ENCODE results near the gene MUC6. TPM values are rescaled to one million over a fixed set of nuclear protein-coding genes. Genes with fewer than 3 reads are reported as not detected.

The MUC6 gene
- total and polyA plus RNA-seq, 2 of the 8 experiments (the other 6 are each of a cell fraction or from before 2014, with no cell fraction given) = not detected

DNA sequence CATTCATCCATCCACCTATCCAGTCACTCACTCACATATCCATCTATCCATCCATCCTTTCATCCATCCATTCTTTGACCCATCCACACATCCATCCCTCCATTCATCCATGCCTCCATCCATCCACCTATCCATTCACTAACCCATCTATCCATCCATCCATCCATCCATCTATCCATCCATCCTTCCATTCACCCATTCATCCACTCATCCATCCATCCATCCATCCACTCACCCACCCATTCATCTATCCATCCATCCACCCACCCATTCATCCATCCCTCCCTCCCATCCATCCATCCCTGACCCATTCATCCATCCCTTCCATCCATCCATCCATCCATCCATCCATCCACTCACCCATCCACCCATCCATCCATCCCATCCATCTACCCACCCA is 33.2 kb upstream of the MUC6 start:
- no peak overlapping the region for H2AFZ ChIP-seq (ENCODE audit: low read length)
- no peak overlapping the region for H2BK120ac ChIP-seq (replicated peaks; ENCODE audit: low read depth, low read length)
- H2BK20ac ChIP-seq (ENCODE audit: low read length) = no peak overlapping the region
- H3K4me3 ChIP-seq (ENCODE audit: extremely low read depth in 1 of 4, insufficient read depth in 2 of 4, low read depth in 3 of 4, low read length in 4 of 4) = no peak overlapping the region
- peaks cover 0 to 2% of the 10 kb centered on the region in 2 experiments for H4K20me1 ChIP-seq (replicated peaks in 1 of 2; ENCODE audit: control insufficient read depth in 1 of 2, insufficient read depth in 2 of 2, low read length in 2 of 2)
- no peak overlapping the region for H4K5ac ChIP-seq (ENCODE audit: insufficient read length, low read depth, low read length)
- H3K9ac ChIP-seq (replicated peaks in 1 of 4; ENCODE audit: extremely low read depth in 1 of 4, low read depth in 3 of 4, low read length in 3 of 4) = no peak overlapping the region
- 0 out of 2 replicates have a peak overlapping the region, but pooled peaks have one; percentile 53 for H2AK5ac ChIP-seq (ENCODE audit: low read depth, low read length)
- ChIA-PET CTCF (ENCODE audit: partially characterized antibody) (no interaction called here), POLR2A (ENCODE audit: partially characterized antibody) (no interaction called here)
- no peak overlapping the region for H3K56ac ChIP-seq (replicated peaks; ENCODE audit: insufficient read length, low read depth, low read length)
- H3K18ac ChIP-seq (ENCODE audit: extremely low read depth, low read length) = no peak overlapping the region
- no peaks in the 10 kb centered on the region for H3K36me3 ChIP-seq (ENCODE audit: control insufficient read depth in 2 of 4, insufficient read depth in 4 of 4, low read length in 3 of 4)
- DNase-seq (ENCODE audit: low read depth in 1 of 2, low spot score in 2 of 2) (no peak), FAIRE-seq (no peak)
- H4K8ac ChIP-seq (ENCODE audit: extremely low read depth, insufficient read depth, low read length) = no peak overlapping the region
- peaks cover 6% of the 10 kb centered on the region; the same call in 1 of the 2 replicates for H3K23me2 ChIP-seq (ENCODE audit: low read depth, low read length)
- H3K4me2 ChIP-seq (ENCODE audit: insufficient read depth in 1 of 2, low read depth in 2 of 2, low read length in 2 of 2) = no peak overlapping the region
- no peaks in the 10 kb centered on the region for H3K79me1 ChIP-seq (ENCODE audit: low read depth, low read length)
- H4K91ac ChIP-seq (replicated peaks; ENCODE audit: insufficient read length, low read length) = no peak overlapping the region
- H3K27me3 ChIP-seq (replicated peaks in 1 of 4; ENCODE audit: control insufficient read depth in 3 of 4, extremely low read depth in 1 of 4, insufficient read depth in 3 of 4, low read length in 3 of 4) = peaks cover 0 to 2% (median 0%) of the 10 kb centered on the region in 4 experiments; a peak in 1 of 7 replicates
- H2BK5ac ChIP-seq (ENCODE audit: low read depth, low read length) = no peak overlapping the region
- no peak overlapping the region for H3K23ac ChIP-seq (ENCODE audit: insufficient read length)
- H3K27ac ChIP-seq (ENCODE audit: low read depth, low read length) = no peak overlapping the region
- H3K79me2 ChIP-seq (ENCODE audit: control insufficient read depth in 1 of 2, insufficient read depth in 2 of 2, low read length in 2 of 2) = no peaks in the 10 kb centered on the region
- no peak overlapping the region for H2BK12ac ChIP-seq (ENCODE audit: low read depth, low read length)
- H2BK15ac ChIP-seq (ENCODE audit: low read length) = no peak overlapping the region
- H3K4me1 ChIP-seq (replicated peaks in 1 of 4; ENCODE audit: control insufficient read depth in 3 of 4, insufficient read depth in 4 of 4, low read length in 3 of 4) = peaks cover 0 to 3% (median 0%) of the 10 kb centered on the region in 4 experiments; a peak in 2 of 7 replicates
- H3K4ac ChIP-seq (replicated peaks; ENCODE audit: insufficient read length, low read depth, low read length) = no peak overlapping the region
- no peaks in the 10 kb centered on the region for H3K9me3 ChIP-seq (ENCODE audit: insufficient read depth in 2 of 2, low read depth in 1 of 2, low read length in 1 of 2)
- H3K14ac ChIP-seq (ENCODE audit: insufficient read length) = no peak overlapping the region
- TF ChIP-seq POLR2A (IDR thresholded peaks at IDR 0.05; ENCODE audit: control extremely low read depth in 1 of 2, low read depth in 2 of 2, low read length in 2 of 2) (no peak), GTF2F1 (IDR thresholded peaks at IDR 0.05; ENCODE audit: borderline replicate concordance, low read depth, low read length) (no peak), USF2 (IDR thresholded peaks at IDR 0.05; ENCODE audit: low read length) (no peak), SIN3A (conservative IDR thresholded peaks at IDR 0.05 in 1 of 2, IDR thresholded peaks at IDR 0.05 in 1 of 2; ENCODE audit: low read depth in 1 of 2, low read length in 2 of 2) (no peak), BACH1 (IDR thresholded peaks at IDR 0.05; ENCODE audit: low read length) (no peak), CHD1 (IDR thresholded peaks at IDR 0.05; ENCODE audit: low read depth, low read length) (no peak), RBBP5 (IDR thresholded peaks at IDR 0.05; ENCODE audit: borderline replicate concordance, low read depth, low read length) (no peak), POLR2AphosphoS5 (IDR thresholded peaks at IDR 0.05; ENCODE audit: low read depth, low read length) (no peak), FOSL1 (IDR thresholded peaks at IDR 0.05; ENCODE audit: insufficient read depth, low read depth, low read length) (no peak), GABPA (IDR thresholded peaks at IDR 0.05; ENCODE audit: borderline replicate concordance, insufficient read depth, low read length) (no peak), KDM5A (IDR thresholded peaks at IDR 0.05; ENCODE audit: low read length) (no peak)
- TF ChIP-seq, protein P1, sequence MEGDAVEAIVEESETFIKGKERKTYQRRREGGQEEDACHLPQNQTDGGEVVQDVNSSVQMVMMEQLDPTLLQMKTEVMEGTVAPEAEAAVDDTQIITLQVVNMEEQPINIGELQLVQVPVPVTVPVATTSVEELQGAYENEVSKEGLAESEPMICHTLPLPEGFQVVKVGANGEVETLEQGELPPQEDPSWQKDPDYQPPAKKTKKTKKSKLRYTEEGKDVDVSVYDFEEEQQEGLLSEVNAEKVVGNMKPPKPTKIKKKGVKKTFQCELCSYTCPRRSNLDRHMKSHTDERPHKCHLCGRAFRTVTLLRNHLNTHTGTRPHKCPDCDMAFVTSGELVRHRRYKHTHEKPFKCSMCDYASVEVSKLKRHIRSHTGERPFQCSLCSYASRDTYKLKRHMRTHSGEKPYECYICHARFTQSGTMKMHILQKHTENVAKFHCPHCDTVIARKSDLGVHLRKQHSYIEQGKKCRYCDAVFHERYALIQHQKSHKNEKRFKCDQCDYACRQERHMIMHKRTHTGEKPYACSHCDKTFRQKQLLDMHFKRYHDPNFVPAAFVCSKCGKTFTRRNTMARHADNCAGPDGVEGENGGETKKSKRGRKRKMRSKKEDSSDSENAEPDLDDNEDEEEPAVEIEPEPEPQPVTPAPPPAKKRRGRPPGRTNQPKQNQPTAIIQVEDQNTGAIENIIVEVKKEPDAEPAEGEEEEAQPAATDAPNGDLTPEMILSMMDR (IDR thresholded peaks at IDR 0.05; ENCODE audit: control extremely low read depth in 1 of 3, insufficient read depth in 1 of 3, low read depth in 1 of 3, low read length in 3 of 3) = no peak

All from H1 (cell line).